ENCODE results near the gene MMGT1.

MMGT1 gene

GRCh38 chrX:136016881-136017280 is 43.1 kb upstream of the MMGT1 start:
- TF ChIP-seq SCRT2 (tag by site-specific recombination; IDR thresholded peaks at IDR 0.05) (no peak), ZNF449 (tag by site-specific recombination; IDR thresholded peaks at IDR 0.05) (no peak), ZSCAN18 (tag by site-specific recombination; IDR thresholded peaks at IDR 0.05) (no peak), ZNF239 (tag by site-specific recombination; IDR thresholded peaks at IDR 0.05) (no peak), ZNF600 (tag by site-specific recombination; IDR thresholded peaks at IDR 0.05) (no peak), SP3 (tag by site-specific recombination; IDR thresholded peaks at IDR 0.05) (no peak), KLF8 (tag by site-specific recombination; IDR thresholded peaks at IDR 0.05) (no peak), WT1 (tag by site-specific recombination; IDR thresholded peaks at IDR 0.05) (no peak), ZNF274 (IDR thresholded peaks at IDR 0.05; ENCODE audit: low read length) (no peak), ZNF274 (tag by site-specific recombination; IDR thresholded peaks at IDR 0.05; ENCODE audit: borderline replicate concordance) (no peak), SALL2 (tag by site-specific recombination; IDR thresholded peaks at IDR 0.05; ENCODE audit: borderline replicate concordance) (no peak), ZBTB20 (tag by site-specific recombination; IDR thresholded peaks at IDR 0.05) (no peak), ZSCAN4 (tag by site-specific recombination; IDR thresholded peaks at IDR 0.05) (no peak), MEIS1 (CRISPR knock-in tag; IDR thresholded peaks at IDR 0.05; ENCODE audit: borderline replicate concordance) (no peak), ZNF549 (tag by site-specific recombination; IDR thresholded peaks at IDR 0.05) (no peak), REST (tag by site-specific recombination; IDR thresholded peaks at IDR 0.05) (no peak), ZNF366 (tag by site-specific recombination; conservative IDR thresholded peaks at IDR 0.05) (no peak), ZSCAN30 (tag by site-specific recombination; IDR thresholded peaks at IDR 0.05) (no peak), ZNF660 (tag by site-specific recombination; IDR thresholded peaks at IDR 0.05) (no peak), KLF10 (tag by site-specific recombination; IDR thresholded peaks at IDR 0.05) (no peak)
- H3K4me3 ChIP-seq (ENCODE audit: low read depth, low read length) = no peak overlapping the region
- H3K27ac ChIP-seq (ENCODE audit: extremely low read depth, low read depth, low read length) = no peak overlapping the region
- peaks cover 15 to 18% of the 10 kb centered on the region in 2 experiments for H3K36me3 ChIP-seq (ENCODE audit: control insufficient read depth in 2 of 2, insufficient read depth in 1 of 2, low read length in 2 of 2)
- ChIA-PET POLR2A (no interaction called here), CTCF (interaction anchor here (1.5 kb wide), 1 partner anchor 11 kb away, joined by 4 read pairs; no protein-coding TSS in a partner anchor)
- H3K9me3 ChIP-seq (ENCODE audit: control insufficient read depth, insufficient read depth, low read depth, low read length) = no peaks in the 10 kb centered on the region
- no peaks in the 10 kb centered on the region for H3K4me1 ChIP-seq (ENCODE audit: control insufficient read depth, insufficient read depth, low read length)
